ENCODE data around the gene SLC35G6.

SLC35G6 gene

DNA sequence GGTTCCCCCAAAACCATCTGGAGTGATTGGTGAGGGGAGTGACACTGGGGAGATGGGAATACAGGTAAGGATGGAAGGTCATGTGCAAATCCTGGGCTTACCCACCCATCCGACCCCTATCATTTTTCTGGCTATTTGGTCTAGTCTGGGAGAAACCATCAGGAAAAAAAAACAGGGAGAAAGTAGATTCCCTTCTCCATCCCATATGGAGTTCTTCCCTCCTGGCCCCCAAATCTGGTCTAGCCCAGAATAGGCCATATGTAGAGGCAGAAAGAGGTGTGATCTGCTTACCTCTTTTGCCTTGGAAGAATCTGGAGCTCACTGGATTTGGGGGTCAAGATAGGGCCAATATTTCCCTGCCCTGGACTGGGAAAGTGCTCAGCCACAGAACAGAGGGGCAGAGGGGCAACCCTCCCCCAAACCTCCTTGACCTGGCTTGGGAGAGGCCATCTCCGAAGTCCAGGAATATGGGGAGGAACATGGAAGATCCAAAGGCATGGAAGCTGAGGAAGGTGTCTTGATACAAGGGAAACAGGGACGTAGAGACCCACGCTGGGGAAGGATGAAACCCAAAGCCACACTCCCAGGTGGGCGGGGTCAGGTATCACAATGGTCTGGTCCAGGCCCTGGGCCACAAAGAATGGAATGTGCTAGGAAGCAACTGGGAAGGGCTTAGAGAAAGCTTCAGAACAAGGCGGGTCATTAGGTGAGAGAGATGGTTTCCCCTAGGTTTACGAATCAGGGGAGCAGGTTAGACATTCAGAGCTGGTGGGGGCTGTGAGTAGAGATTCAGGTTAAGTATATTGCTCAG is 20.2 kb upstream of the SLC35G6 start:
- TF ChIP-seq, protein P1, sequence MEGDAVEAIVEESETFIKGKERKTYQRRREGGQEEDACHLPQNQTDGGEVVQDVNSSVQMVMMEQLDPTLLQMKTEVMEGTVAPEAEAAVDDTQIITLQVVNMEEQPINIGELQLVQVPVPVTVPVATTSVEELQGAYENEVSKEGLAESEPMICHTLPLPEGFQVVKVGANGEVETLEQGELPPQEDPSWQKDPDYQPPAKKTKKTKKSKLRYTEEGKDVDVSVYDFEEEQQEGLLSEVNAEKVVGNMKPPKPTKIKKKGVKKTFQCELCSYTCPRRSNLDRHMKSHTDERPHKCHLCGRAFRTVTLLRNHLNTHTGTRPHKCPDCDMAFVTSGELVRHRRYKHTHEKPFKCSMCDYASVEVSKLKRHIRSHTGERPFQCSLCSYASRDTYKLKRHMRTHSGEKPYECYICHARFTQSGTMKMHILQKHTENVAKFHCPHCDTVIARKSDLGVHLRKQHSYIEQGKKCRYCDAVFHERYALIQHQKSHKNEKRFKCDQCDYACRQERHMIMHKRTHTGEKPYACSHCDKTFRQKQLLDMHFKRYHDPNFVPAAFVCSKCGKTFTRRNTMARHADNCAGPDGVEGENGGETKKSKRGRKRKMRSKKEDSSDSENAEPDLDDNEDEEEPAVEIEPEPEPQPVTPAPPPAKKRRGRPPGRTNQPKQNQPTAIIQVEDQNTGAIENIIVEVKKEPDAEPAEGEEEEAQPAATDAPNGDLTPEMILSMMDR (IDR thresholded peaks at IDR 0.05; ENCODE audit: low read depth, low read length, missing control alignments), result no peak
- no peak for DNase-seq (ENCODE audit: extremely low read depth, low read depth)
- H3K4me3 ChIP-seq (replicated peaks; ENCODE audit: low read depth, low read length), result no peak overlapping the region

- TF ChIP-seq, protein P1 (IDR thresholded peaks at IDR 0.05; ENCODE audit: low read depth, low read length, missing control alignments), result no peak
Measured at GRCh38 chr17:7462474-7463371, 18.5 kb upstream of the SLC35G6 start.

GRCh38 chr17:7463372-7463846 is 17.8 kb upstream of the SLC35G6 start:
- no peak overlapping the region for H3K4me3 ChIP-seq (replicated peaks; ENCODE audit: low read depth, low read length)
- DNase-seq (ENCODE audit: extremely low read depth, low read depth), result no peak
- TF ChIP-seq, protein P1 (IDR thresholded peaks at IDR 0.05; ENCODE audit: low read depth, low read length, missing control alignments), result no peak

More at GRCh38 chr17:7462474-7463371, 18.5 kb upstream of the SLC35G6 start:
- H3K4me3 ChIP-seq (replicated peaks; ENCODE audit: low read depth, low read length), result no peak overlapping the region
- no peak for DNase-seq (ENCODE audit: extremely low read depth, low read depth)

- TF ChIP-seq, protein P1 (IDR thresholded peaks at IDR 0.05; ENCODE audit: low read depth, low read length, missing control alignments), result no peak
- no peak for DNase-seq (ENCODE audit: extremely low read depth, low read depth)
- H3K4me3 ChIP-seq (replicated peaks; ENCODE audit: low read depth, low read length), result no peak overlapping the region
Measured at GRCh38 chr17:7464081-7464480, 17.2 kb upstream of the SLC35G6 start.

DNA sequence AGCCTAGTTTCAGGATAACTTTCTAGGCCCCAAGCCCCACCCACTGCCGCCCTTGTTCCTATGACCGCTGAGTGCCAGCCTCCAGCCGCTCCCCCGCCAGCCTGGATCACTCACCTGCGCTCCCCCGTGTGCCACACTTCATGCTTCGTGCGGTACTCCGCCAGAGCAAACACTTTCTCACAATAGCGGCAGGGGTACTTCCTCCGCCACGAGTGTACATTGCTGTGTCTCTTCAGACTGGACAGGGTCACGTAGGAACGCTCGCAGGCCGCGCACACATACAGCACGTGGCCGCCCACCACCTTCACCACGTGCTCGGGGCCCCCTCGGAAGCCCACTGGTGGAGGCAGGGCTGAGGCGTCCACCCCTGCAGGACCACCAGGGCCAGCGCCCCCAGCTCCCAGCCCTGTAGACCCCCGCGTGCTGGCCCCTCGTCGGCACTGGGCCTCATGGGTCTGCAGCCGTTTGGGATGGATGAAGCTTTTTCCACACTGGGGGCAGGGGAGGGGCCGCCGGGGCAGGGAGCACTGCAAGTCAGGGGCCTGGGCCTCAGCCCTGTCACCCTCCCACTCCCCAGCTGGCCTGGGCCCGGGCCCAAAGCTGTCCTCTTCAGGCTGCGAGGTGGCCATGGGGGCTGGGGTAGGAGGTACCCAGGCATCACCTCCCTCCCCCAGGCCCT is 15.5 kb upstream of the SLC35G6 start:
- DNase-seq (ENCODE audit: extremely low read depth, low read depth), result no peak
- no peak overlapping the region for H3K4me3 ChIP-seq (replicated peaks; ENCODE audit: low read depth, low read length)
- TF ChIP-seq, protein P1 (IDR thresholded peaks at IDR 0.05; ENCODE audit: low read depth, low read length, missing control alignments), result no peak

DNA sequence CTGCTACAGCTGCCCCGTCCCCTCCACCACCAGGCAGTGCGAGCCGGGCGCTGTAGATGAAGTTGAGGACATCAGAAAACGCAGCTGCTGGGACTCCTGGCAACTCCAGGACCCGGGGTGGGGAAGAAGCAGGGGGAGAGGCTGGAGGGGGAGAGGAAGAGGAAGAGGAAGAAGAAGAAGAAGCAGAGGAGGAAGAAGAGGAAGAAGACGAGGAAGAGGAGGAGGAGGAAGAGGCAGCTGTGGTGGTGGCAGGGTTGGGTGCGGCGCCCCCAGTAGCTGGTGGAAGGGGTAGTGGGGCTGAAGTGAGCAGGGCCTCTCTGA is 15.0 kb upstream of the SLC35G6 start:
- no peak overlapping the region for H3K4me3 ChIP-seq (replicated peaks; ENCODE audit: low read depth, low read length)
- no peak for DNase-seq (ENCODE audit: extremely low read depth, low read depth)
- TF ChIP-seq, protein P1 (IDR thresholded peaks at IDR 0.05; ENCODE audit: low read depth, low read length, missing control alignments), result no peak

All from HFF-Myc (cell line).